Epidermal melanocyte (primary cell): Measurements from ENCODE around the gene DSCAML1.

Experiments used
- DNase-seq: peaks from one replicate; pipeline ENCODE4 v3.0.0; 2011; ENCODE audit warnings: low spot score; ENCODE audit not compliant: insufficient read length

Gene DSCAML1

DNA sequence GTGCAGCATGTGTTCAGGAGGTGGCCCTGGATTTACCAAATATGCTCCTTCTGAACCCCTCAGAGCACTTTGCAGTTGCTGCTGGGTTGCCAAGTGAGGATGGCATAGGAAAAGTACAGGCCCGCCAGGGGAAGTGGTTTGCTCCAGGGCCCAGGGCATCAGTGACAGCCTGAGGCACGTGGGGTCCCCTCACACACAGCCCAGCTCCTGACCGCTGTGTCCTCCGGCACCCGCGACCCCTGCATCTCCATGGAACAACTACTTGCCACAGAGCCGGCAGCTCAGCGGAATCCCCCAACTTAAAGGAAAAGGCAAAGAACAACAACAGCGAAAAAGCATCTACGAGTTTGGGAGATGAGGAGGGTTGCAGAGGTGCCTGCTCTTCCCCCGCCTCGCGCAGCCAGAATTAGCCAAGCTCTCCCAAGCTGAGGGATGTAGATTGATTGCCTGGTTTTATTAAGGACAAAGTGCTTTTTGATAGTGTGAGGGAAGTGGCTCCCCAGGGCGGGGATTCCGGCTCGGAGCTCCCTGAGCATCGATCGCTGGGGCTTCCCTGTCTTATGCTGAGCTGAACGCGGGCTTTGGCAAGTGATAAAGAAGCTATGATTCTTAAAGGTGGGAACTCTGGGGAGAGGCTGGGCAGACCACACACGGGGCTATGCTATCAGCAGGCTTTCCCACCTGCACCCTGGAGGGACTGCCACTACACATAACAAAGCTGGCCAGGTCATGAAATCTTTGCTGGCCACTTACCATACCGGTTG is 294.8 kb downstream of the DSCAML1 start:
- no peak for DNase-seq

DNA sequence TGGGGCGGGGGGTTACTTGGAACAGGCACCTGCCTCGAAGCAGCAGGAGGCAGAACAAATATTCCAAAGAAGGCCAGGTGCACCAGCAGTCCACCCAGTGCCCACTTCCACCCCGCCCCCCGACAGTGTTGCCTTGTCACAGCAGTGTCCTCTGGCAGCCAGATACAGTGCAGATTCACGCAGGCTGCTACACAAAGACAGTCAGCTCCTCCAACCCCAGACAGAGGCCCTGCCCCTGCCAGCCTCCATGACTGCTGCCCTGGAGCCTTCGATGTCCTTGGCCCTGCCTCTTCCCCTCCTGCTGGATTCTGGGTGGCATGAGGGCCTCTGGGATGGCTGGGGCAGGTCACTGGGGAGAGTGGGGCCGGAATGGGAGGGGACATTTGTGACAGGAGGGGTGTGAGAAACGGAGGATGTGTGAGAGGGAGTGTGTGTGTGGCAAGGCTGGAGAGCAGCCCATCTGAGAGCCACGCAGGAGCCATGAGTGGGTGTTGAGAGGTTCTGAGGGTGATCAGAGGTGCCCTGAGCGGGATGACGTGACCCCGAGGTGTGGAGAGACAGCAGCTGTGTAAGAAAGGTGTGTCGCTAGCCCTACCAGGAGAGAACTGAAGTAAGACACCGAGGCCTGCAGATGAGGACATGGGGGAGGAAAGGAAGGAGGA is 295.6 kb downstream of the DSCAML1 start:
- no peak for DNase-seq

DNA sequence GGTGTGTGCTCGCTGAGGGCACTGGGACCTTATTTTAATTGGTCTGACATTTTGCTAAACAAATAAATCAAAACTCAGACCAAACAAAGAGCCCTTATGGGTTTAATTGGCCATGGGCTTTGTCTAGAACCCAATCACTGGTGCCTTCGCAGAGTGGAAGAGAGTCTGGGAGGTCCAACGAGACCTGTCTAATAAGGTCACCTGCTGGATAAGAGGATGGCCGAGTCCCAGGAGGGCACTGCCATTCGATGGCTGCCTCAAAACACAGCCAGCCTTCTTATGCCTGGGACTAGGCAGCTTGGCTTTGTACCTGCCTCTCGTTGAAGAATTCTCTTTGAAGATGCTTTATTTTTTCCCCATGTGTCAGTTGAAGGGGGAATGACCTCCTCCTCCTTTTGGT is 298.2 kb downstream of the DSCAML1 start:
- DNase-seq: no peak

DNA sequence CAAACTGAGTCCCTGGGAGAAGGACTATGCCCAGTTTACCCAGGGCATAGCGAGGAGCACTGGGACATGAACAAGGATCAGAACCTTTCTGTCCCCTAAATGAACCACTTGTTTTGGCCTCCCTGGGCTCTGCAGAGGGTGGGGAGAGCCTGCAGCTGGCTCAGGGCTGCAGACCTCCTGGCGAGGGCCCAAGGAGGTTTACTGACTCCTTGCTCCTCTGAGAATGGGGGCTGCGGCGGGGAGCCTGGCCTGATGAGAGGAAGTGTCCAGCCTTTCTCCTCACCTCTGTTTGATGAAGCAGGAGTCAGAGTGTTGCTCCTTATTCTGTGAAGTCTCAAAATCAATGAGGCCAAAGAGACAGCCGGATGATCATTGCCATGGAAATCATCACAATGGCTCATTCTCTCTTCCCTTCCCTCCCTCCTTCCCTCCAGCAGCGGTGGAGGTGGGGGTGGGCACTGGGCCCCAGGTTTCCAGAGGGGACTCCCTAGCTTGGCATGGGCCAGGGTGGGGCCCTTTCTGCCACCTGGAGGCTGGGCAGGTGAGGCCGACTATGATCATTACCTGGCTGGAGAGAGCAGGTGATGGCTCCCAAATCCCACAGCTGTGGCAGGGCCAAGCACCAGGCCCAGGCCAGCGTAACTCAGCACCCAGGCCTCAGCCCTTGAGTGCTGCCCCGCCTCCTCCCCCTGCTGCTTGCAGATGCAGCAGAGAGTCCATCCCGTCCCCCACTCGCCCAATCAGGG is 299.6 kb downstream of the DSCAML1 start:
- DNase-seq: no peak

DNA sequence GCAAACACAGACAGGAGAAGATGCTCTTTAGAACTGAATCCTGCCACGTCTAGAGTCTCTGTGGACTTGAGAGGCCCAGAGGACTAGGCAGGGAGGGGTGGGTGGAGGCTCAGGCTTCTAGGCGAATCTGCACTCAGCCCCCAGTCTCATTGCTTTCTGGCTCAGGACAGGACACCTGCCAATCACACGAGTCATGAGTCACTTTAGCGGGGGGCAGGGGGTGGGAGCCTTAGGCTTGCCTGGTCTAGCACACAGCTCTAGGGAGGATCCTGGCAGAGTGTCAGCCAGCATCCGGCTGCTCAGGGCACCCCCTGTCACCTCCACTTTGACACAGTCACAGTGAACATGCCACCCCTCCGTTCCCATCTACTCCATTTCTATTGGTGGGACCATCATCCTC is 301.7 kb downstream of the DSCAML1 start:
- no peak for DNase-seq

DNA sequence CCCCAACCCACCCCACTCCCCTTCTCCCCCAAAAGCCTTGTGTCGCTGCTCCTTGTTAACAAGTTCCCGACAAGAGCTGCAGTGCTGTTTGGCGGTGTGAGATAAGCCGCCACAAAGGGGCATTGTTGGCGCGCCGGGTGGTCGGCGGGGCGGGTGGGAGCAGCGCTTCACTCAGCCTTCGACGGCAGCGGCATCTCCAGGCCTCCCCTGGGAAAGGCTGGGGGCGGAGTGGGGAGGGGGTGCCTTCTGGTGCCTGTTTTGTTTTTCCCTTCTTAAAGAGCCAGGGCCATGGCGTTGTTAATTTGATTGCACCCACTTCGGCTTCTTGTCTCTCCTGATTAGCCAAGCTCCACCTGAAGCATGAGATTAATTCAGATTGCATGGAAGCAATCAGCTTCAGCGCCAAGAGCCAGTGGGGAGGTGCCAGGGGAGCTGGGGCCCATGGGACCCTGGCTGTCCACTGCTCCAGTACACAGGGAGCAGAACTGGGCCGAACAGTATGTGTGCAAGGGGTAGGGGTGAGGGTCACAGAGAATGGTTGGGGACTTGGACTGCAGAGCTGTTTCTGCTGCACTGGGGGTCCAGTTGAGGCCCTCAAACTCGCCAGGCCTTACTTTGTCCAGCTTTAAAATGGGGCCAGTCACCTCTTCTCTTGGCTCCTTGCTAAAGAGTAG is 304.3 kb downstream of the DSCAML1 start:
- no peak for DNase-seq

DNA sequence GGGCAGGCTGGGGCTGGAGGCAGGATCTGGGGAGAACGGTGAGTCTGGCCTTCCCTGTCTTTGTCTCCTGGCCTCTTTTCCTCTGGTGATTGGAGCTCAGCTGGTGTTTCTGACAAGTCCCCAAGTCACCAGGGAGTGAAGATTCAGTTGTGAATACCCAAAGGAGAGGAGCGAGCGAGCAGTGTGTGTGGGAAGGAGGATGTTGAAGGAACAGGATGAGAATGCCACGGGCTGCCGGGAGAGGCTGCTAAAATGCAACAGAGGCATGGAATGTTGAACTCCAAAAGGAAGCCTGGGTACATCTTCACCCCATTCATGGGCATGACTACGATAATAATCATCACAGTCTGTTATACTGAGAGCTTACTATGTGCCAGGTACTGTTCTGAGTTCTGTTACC is 306.1 kb downstream of the DSCAML1 start:
- DNase-seq: no peak

DNA sequence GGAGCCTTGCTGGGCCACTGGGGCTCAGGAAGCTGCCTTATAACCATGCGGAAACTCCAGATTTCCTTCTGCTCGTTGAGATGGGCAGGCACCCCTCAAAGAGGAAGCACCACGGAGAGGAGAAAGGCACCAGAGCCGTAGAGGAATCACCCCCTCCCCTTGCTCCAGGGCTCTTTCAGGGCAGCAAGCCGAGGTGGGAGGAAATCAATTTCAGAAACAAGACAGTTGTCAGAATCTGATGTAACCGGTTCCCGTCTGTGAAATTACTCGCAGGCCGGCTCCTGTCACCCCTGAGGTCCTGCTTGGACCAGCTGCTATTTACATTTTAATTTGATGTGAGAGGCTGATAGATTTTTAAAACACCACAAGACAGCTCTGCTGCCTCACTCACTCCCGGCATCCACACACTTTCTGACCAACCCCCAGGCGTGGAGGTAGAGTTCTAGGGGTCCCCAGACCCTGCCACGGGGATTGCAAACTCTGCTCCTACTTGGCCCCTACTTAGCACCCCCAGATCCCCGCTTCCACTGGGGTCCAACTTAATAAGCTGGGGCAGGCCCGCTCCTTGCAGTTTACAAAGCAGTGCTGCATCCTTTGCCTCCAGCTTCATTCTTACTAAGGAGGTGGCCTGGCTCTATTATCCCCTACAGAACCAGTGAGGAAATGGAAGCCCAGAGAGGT is 306.9 kb downstream of the DSCAML1 start:
- DNase-seq: no peak

DNA sequence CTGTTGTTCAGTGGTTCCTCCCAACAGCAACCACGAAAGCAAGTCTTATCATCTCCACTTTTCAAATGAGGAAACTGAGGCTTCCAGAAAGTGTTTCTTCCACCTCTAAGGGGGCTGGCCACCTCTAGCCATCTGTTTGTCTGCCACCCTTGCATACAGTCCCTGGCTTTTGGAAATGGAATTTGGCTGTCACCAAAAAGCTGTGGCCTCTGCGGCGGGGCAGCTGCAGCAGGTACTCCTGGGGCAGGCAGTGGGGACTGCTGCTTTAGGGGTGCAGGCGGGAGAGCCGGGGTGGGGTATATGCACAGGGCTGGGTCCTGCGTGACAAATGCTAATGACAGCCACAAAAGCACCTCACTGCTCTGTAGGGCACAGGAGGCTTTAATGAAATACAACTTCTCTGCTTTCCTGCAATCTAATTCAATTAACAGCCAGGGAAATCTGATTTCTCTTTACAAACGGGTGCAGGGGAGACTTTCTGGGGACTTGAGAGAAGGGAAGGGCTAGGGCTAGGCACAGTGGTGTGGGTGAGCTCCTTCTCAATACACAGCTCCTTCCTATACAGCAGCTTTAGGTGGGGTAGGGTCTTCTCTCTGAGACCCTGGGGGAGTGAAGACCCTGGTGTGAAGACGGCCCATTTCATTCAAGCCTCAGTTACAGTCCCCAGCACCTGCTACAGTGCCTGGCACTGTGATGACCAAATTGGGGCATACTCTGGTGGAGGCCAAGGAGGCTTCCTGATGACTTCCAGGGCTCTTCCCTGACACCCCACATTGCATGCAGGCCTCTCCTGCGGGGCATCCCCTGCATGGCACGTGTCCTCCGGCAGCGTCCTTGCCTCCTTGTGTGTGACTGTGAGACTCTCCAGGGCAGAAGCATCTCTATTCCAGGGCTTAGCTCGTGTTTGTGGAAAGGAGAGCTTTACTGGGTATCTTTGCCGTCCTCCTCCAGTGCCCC is 307.7 kb downstream of the DSCAML1 start:
- DNase-seq: no peak

DNA sequence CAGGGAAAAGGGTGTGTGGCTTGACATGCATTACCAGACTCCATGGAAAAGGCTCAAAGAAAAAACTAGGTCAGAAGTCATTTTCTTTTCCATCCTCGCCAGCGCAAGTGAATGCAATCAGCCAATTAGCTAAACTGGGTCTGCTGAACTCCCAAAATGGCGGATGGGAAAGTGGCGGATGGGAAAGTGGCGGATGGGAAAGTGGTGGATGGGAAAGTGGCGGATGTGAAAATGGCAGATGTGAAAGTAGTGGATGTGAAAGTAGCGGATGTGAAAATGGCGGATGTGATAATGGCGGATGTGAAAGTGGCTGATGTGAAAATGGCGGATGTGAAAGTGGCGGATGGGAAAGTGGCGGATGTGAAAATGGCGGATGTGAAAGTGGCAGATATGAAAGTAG is 311.0 kb downstream of the DSCAML1 start:
- DNase-seq: no peak

DNA sequence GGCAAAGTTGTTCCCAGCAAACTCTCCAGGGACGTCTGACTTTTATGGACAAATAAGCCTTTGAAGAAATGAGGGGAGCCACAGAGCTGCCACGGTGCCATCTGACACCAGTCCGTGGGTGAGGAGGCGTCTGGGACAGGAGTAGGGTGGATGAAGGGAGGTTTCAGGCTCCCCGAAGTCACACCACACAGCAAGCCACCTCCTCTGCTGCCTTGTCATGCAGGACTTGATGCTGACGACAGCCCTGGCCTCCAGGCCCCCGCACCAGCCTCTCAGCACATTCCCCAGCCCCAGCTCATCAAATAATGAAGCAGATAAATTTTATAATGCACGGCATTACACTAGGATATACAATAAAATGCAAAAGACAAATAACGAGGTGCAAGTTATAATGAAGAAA is 312.9 kb downstream of the DSCAML1 start:
- no peak for DNase-seq

DNA sequence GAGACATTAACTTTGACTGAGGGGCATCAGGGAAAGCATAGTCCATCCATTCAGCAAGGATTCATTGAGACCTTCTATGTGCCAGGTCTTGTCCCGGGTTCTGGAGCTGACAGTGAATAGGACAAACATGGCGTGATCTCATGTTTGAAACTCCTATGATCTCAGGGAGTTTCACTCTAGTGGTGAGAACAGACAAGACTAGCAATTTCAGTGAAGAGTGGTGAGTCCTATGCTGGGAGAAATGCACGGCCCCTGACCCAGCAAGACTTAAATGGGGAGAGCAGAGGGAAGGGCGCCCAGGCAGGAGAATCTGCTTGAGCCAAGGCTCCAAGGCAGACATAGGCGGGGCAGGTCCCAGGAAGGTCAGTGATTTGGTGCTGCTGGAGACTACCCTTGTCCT is 313.6 kb downstream of the DSCAML1 start:
- no peak for DNase-seq

DNA sequence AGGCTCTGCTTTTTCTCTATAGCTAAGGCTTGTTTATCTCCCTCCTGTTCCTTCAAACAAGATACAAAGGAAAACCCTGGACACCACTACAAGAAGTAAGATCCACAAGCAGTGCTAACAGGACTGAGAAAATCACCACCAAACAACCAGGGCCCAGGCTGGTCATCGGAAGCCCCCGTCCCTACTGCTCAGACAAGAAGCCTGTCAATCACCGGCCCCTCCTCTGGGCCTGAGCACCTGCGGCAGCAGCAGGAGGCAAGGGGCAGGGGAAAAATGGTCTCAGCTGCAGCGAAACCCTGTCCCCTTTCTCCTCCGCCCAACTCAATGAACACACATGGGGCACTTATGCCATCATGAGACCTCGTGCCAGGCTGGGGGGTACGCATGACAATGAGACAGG is 314.1 kb downstream of the DSCAML1 start:
- DNase-seq: no peak

DNA sequence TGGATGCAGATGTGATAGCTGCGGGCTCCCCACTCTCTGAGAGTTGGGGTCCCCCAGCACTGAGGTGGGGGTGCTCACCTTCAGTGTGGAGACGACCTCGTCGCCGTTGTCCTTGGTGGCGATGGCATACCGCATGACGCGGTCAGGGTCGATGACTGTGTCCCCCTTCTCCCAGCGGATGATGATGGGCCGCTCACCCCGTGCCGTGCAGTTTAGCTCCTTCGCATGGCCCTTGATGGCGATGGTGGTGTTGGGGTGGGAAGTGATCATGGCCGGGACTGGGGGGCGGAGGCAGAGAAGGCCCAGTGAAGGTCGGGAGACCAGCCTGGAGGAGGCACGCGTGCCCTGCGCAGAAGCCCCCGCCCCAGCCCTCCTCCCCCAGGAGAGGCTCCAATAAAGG is 315.1 kb downstream of the DSCAML1 start:
- DNase-seq: no peak

DNA sequence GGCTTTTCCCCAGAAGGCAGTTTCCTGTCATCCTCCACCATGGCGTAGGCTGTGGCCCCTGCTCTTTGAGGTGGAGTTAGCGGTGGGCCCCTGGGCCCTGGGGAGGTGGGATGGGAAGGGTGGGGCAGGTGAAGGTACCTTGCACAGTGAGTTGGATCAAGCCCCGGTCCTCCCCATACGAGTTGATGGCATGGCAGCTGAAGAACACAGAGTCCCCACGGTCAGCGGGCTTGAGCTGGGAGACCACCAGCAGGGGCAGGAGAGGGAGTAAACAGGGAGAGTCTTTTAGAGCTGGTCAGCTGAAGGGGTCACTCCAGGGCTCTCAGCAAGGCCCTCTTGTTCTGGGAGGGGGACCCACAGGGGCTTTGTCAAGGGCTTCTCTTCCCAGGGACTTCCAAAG is 316.0 kb downstream of the DSCAML1 start:
- DNase-seq: no peak

DNA sequence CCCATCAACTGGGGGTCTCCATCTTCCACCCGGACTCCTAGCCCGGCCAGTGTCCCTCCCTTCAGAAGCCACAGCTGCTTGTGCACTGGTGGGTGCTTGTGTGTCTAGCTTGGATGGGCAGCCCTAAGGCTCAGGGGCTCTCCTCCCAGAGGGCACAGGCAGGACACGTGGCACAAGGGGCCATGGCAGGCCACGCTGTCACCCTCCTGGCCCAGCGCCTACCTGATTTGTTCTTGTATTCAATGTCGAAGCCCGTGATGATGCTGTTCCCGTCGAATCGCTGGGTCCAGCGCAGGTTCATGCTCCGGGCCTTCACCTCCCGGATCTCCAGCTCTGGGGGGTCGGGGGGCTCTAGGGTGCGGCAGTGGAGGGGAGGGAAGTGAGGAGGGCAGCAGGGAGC is 316.8 kb downstream of the DSCAML1 start:
- no peak for DNase-seq

DNA sequence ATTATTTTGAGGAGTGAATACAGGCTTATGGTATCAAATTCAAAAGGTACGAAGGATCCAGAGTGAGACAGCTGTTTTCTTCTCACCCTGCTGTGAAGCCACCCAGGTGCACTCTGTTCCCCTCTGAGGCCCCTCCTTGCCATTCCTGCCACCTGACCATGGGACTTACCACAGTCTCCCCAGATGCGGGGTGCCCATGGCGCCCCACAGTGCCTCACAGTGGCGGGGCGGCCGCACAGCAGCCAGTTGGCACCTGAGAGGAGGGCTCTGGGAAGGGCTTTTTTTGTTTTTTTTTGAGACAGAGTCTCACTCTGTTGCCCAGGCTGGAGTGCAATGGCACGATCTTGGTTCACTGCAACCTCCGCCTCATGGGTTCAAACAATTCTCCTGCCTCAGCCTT is 317.6 kb downstream of the DSCAML1 start:
- DNase-seq: no peak

DNA sequence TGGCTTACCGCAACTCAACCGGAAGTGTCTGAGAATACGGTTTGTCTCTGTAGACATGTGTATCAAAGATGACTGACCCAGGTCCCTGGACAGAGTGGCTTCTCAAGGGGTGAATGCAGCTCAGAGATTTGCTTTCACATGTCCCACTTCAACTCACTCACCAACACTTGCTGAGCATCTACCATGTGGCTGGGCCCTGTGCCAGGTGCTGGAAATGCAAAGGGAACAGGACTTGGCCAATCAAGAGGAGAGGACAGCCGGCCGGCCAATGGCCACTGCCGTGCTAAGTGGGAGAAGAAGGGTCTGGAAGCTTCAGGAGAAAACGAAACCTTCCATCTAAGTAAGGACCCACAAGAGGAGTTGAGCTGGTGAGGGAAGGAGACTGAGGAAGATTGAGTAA is 318.1 kb downstream of the DSCAML1 start:
- DNase-seq: no peak

DNA sequence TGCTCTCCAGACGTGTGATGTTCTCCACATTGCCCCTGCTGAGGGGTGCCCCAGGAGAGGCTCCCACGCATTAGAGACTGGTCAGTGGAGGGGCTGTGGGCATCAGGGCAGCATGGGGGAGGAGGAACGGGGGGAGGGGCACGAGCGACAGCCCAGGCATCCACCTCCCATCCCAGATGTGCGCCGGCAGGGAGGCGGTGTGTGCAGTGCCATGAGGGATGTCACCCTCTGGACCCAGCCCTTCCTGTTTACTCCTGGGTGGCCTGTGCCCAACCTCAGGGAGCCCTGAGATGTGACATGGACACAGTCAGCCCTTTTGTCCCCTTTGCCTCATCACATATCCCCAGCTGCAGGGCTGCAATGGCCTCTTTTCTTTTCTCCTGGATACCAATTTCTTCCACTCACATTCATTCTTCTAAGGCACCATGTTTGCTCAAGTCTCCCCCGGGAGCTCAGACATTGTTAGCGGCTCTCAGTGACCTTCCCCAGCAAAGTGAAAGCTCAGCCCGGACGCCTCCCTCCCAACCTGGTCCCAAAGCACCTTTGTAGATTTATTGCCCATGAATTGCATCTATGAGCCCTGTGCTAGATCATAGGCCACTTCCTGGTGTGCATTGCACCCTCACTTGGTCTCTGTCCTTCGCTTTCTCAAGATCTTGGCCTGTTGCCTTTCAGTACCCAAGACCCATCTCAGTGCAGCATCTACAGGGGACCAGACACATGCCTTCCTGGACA is 318.7 kb downstream of the DSCAML1 start:
- DNase-seq: no peak

DNA sequence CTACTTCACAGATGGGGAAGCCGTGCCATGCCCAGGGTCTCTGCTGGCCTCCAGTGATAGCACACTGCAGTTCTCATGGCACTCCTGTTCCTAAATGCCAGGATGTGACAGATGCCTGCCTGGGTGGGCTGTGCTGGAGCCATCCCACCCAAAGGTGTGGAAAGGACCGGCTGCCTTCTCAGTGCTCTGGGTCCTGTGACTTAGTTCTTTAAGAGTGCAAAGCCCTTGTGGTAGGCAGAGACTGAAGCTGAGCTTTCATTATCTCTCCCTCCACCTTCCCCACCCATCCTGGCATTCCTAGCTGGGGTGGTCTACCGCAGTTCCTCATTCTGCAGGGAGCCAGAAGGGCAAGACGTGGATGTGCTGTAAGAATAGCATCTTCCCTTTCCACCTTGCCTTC is 319.3 kb downstream of the DSCAML1 start:
- DNase-seq: no peak
